SK-N-SH (cell line): Measurements from ENCODE around the gene KRT32. TPM values are rescaled to one million over a fixed set of nuclear protein-coding genes. Genes with fewer than 3 reads are reported as not detected.

Source experiments
- CTCF ChIA-PET: fragments of 300-600, 350-600 bp; formaldehyde crosslinking; extraction: SDS; loops from one replicate; lab custom pipeline; 2021; lab: Yijun Ruan, JAX
- POLR2A ChIA-PET: fragments of 350-600 bp; sonication (Branson Sonifier 250); formaldehyde crosslinking; extraction: SDS; loops from one replicate; lab custom pipeline; 2020; ENCODE audit warnings: antibody characterized with exemption, inconsistent platforms; lab: Yijun Ruan, JAX
- DNase-seq: peaks from one replicate; pipeline ENCODE4 v3.0.0; 2012
- H2AFZ ChIP-seq: fragments of 200-600 bp; sonication (generic); 2 replicates; pipeline ENCODE4 v1.8.1; 2016; ENCODE audit warnings: antibody characterized with exemption, mild to moderate bottlenecking, low read depth
- H3F3A ChIP-seq: fragments of 200-600 bp; sonication (generic); replicated peaks from 2 replicates; pipeline ENCODE3; 2016; ENCODE audit warnings: antibody characterized with exemption, mild to moderate bottlenecking; ENCODE audit not compliant: insufficient read depth
- H3K27ac ChIP-seq, 2 experiments: fragments of 200-500 bp in 1 of 2; fragments of 200-600 bp in 1 of 2; sonication (Bioruptor generic) in 1 of 2; sonication (generic), shearing (Covaris generic) in 1 of 2; 2 replicates each; pipeline versions ENCODE4 v1.5.1 to v1.6.1; 2014 to 2016; ENCODE audit warnings: low read depth in 2 of 2, inconsistent platforms in 1 of 2, low read length in 1 of 2, mild to moderate bottlenecking in 1 of 2, mixed read lengths in 1 of 2
- H3K27me3 ChIP-seq: fragments of 200-600 bp; sonication (generic), shearing (Covaris generic); 2 replicates; pipeline ENCODE4 v1.6.1; 2016; ENCODE audit warnings: mixed run types; ENCODE audit not compliant: insufficient read depth
- H3K36me3 ChIP-seq, 2 experiments: fragments of 200-500 bp in 1 of 2; fragments of 200-600 bp in 1 of 2; sonication (Bioruptor generic) in 1 of 2; sonication (generic) in 1 of 2; replicated peaks in 1 of 2; 2 replicates each; pipeline versions ENCODE3 to v1.5.1; 2014 to 2016; ENCODE audit warnings: low read length in 1 of 2, mild to moderate bottlenecking in 1 of 2; ENCODE audit not compliant: insufficient read depth in 2 of 2, control insufficient read depth in 1 of 2
- H3K4me1 ChIP-seq, 2 experiments: fragments of 200-500 bp in 1 of 2; fragments of 200-600 bp in 1 of 2; sonication (Bioruptor generic) in 1 of 2; sonication (generic), shearing (Covaris generic) in 1 of 2; 2 replicates each; pipeline versions ENCODE4 v1.5.1 to v1.6.1; 2014 to 2016; ENCODE audit warnings: low read depth in 1 of 2, low read length in 1 of 2, mixed run types in 1 of 2; ENCODE audit not compliant: insufficient read depth in 2 of 2, control insufficient read depth in 1 of 2
- H3K4me2 ChIP-seq: fragments of 200-600 bp; sonication (generic), shearing (Covaris generic); 2 replicates; pipeline ENCODE4 v1.6.1; 2017; ENCODE audit warnings: mixed run types
- H3K4me3 ChIP-seq, 2 experiments: fragments of 200-500 bp in 1 of 2; fragments of 200-600 bp in 1 of 2; sonication (Bioruptor generic) in 1 of 2; sonication (generic), shearing (Covaris generic) in 1 of 2; 2 replicates each; pipeline versions ENCODE4 v1.5.1 to v1.8.1; 2014 to 2016; ENCODE audit warnings: low read depth in 2 of 2, inconsistent platforms in 1 of 2, low read length in 1 of 2, mild to moderate bottlenecking in 1 of 2, mixed read lengths in 1 of 2, moderate library complexity in 1 of 2
- H3K79me2 ChIP-seq: fragments of 200-600 bp; sonication (generic); 2 replicates; pipeline ENCODE4 v1.8.1; 2017; ENCODE audit warnings: mild to moderate bottlenecking; ENCODE audit not compliant: insufficient read depth
- H3K9ac ChIP-seq: fragments of 200-600 bp; sonication (generic); 2 replicates; pipeline ENCODE4 v1.6.1; 2017; ENCODE audit warnings: mixed run types
- H3K9me2 ChIP-seq: fragments of 200-600 bp; sonication (generic); 2 replicates; pipeline ENCODE4 v1.6.1; 2017; ENCODE audit warnings: mixed run types
- H3K9me3 ChIP-seq: fragments of 200-600 bp; sonication (generic); 2 replicates; pipeline ENCODE4 v1.6.1; 2017; ENCODE audit warnings: mixed run types, mild to moderate bottlenecking, moderate library complexity
- H4K20me1 ChIP-seq: fragments of 200-600 bp; sonication (generic); 2 replicates; pipeline ENCODE4 v1.6.1; 2017; ENCODE audit warnings: mild to moderate bottlenecking, mixed run types; ENCODE audit not compliant: insufficient read depth
- FOXJ3 ChIP-seq: sonication (generic); formaldehyde crosslinking; IDR thresholded peaks from 2 replicates; pipeline ENCODE4 v1.5.1; 2020; ENCODE audit warnings: mild to moderate bottlenecking, missing genetic modification reagents
- MXI1 ChIP-seq: IDR thresholded peaks from 2 replicates; pipeline ENCODE4 v1.6.1; 2012; ENCODE audit warnings: mild to moderate bottlenecking, low read depth, low read length, improper control_type of control experiment
- NFIC ChIP-seq: IDR thresholded peaks from 2 replicates; pipeline ENCODE4 v1.4.0; 2012; ENCODE audit warnings: borderline replicate concordance
- RXRA ChIP-seq: IDR thresholded peaks from 2 replicates; pipeline ENCODE4 v1.4.0; 2012; ENCODE audit warnings: low read depth, mild to moderate bottlenecking, borderline replicate concordance
- TEAD4 ChIP-seq: IDR thresholded peaks from 2 replicates; pipeline ENCODE4 v1.4.0; 2012; ENCODE audit warnings: mild to moderate bottlenecking, borderline replicate concordance; ENCODE audit not compliant: insufficient read depth
- WGBS: methylation state at CpG from one replicate; pipeline ENCODE4 v1.1.6; 2017; ENCODE audit warnings: low lambda C conversion rate; 5-methylcytosine and 5-hydroxymethylcytosine counted together
- polyA plus RNA-seq, 3 experiments: library from polyadenylated mRNA; depleted of rRNA; stranded (reverse); fragments of >200 nt; gene quantifications; 2 replicates each; pipeline ENCODE4 v1.2.3, GENCODE V29; 2012
- TF ChIP-seq, protein P1 (sequence below): fragments of 150-350 bp; IDR thresholded peaks from 2 replicates; pipeline ENCODE4 v1.6.1; 2017; ENCODE audit warnings: antibody characterized with exemption, low read length, low read depth, borderline replicate concordance
- TF ChIP-seq, protein P2 (sequence below): IDR thresholded peaks from 2 replicates; pipeline ENCODE4; 2012

KRT32 gene
- polyA plus RNA-seq, 1 of the 3 experiments (the other 2 are of a cell fraction): not detected

DNA sequence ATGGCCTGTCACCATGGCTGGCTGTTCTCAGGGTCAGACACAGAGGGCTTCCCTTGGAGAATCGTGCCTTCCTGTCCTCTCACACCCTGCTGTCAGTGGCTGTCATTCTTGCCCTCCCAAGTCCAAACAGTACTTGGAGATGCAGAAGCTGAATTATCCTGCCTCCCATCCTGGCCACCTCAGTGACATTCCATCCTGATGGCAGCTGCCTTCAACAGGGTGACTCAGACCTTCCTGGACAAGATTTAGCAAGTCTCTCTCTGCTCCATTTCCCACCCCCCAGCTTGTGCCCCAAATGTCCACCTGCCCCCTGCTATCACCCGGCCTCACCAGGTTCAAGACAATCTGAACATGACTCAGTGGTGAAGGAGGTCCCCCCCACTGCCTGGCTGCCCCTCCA lies 27.3 kb upstream of the KRT32 start:
- H2AFZ ChIP-seq: no peak overlapping the region
- TF ChIP-seq RXRA (no peak), TEAD4 (no peak)
- H3K27ac ChIP-seq: no peak overlapping the region
- H3K9me2 ChIP-seq: no peaks in the 10 kb centered on the region
- H3K9me3 ChIP-seq: no peaks in the 10 kb centered on the region
- H3K4me1 ChIP-seq: peaks cover 5 to 14% of the 10 kb centered on the region in 2 experiments; a peak in 2 of 4 replicates
- no peak overlapping the region for H3K4me2 ChIP-seq
- H3K4me3 ChIP-seq: no peak overlapping the region
- no peaks in the 10 kb centered on the region for H3K79me2 ChIP-seq
- no peaks in the 10 kb centered on the region for H3K36me3 ChIP-seq
- 53% methylated on average over 2 of the region's 2 CpGs for WGBS
- ChIA-PET POLR2A (no interaction called here), CTCF (interaction anchor here (1.0 to 8.5 kb wide), 6 partner anchors 17 to 168 kb away, joined by 3 to 67 read pairs (median 4); partner anchors contain the start of gene KRT15)
- no peaks in the 10 kb centered on the region for H4K20me1 ChIP-seq
- no peaks in the 10 kb centered on the region for H3F3A ChIP-seq
- no peaks in the 10 kb centered on the region for H3K27me3 ChIP-seq
- H3K9ac ChIP-seq: no peak overlapping the region
- DNase-seq: no peak

DNA sequence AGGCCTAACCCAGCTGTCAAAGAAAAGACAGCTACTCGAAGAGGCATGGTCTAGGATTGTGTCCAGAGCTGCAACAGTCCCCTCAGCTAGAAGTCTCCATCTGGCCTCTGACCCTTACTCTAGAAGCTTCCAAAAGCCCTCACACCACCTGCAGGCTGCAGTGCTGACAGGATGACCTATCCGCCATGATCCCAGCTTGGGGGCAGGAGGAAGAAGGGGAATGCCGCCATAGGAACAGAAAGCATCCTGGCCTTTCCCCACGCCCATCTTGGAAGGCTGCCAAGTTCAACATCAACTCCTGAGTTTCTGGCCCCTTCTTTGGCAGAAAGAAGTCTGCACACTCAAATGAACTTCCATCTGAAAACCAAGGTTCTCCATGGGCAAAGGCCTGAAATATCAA lies 25.6 kb upstream of the KRT32 start:
- H3F3A ChIP-seq: no peaks in the 10 kb centered on the region
- H3K9me3 ChIP-seq: no peaks in the 10 kb centered on the region
- no peaks in the 10 kb centered on the region for H3K36me3 ChIP-seq
- no peak overlapping the region for H3K4me3 ChIP-seq
- no peak overlapping the region for H2AFZ ChIP-seq
- POLR2A ChIA-PET: no interaction called here
- H3K9ac ChIP-seq: no peak overlapping the region
- WGBS: 62% methylated on average over 3 of the region's 4 CpGs
- TF ChIP-seq, protein P1, sequence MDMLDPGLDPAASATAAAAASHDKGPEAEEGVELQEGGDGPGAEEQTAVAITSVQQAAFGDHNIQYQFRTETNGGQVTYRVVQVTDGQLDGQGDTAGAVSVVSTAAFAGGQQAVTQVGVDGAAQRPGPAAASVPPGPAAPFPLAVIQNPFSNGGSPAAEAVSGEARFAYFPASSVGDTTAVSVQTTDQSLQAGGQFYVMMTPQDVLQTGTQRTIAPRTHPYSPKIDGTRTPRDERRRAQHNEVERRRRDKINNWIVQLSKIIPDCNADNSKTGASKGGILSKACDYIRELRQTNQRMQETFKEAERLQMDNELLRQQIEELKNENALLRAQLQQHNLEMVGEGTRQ: no peak
- TF ChIP-seq NFIC (peak; percentile 57; the same call in 1 of the 2 replicates), MXI1 (no peak)
- TF ChIP-seq, all 33 proteins: peak for 1
- peak; percentile 50 for DNase-seq
- peaks cover 5 to 14% of the 10 kb centered on the region in 2 experiments; a peak in 2 of 4 replicates for H3K4me1 ChIP-seq
- H3K9me2 ChIP-seq: no peaks in the 10 kb centered on the region
- CTCF ChIA-PET: interaction anchor here (0.9 to 8.5 kb wide), 2 partner anchors 8 to 57 kb away, joined by 3 to 67 read pairs; no protein-coding TSS in a partner anchor
- no peaks in the 10 kb centered on the region for H3K27me3 ChIP-seq
- H3K4me2 ChIP-seq: peak overlapping the region; percentile 19; the same call in 1 of the 2 replicates
- H3K27ac ChIP-seq: no peak overlapping the region
- no peaks in the 10 kb centered on the region for H3K79me2 ChIP-seq
- no peaks in the 10 kb centered on the region for H4K20me1 ChIP-seq

DNA sequence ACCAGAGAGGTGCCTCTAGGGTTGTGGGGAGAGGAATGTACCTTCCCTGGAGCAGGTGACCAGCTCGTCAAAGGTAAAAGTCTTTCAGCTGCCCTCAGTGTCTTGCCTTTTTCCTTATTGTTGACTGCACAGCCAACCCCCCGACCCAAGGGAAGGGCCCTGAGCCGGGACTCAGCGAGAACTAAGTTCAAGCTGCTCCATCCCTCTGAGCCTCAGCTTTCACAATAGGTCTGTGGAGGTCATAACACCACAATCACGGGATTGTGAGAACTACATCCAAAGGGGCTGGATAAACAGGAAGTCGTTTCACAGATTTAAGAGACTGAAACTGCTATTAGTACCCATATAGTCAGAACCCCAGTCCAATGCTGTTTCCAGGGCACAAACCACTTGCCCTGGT lies 25.2 kb upstream of the KRT32 start:
- ChIA-PET CTCF (interaction anchor here (8.5 kb wide), 1 partner anchor 57 kb away, joined by 67 read pairs; no protein-coding TSS in a partner anchor), POLR2A (no interaction called here)
- Histone ChIP-seq H3K36me3 (no peaks in the 10 kb centered on the region), H3K79me2 (no peaks in the 10 kb centered on the region), H3K9ac (no peak overlapping the region), H3K4me1 (peaks cover 5 to 14% of the 10 kb centered on the region in 2 experiments; a peak in 2 of 4 replicates), H2AFZ (no peak overlapping the region), H3K9me3 (no peaks in the 10 kb centered on the region), H3K4me3 (no peak overlapping the region), H3K4me2 (no peak overlapping the region), H3K9me2 (no peaks in the 10 kb centered on the region), H3K27me3 (no peaks in the 10 kb centered on the region), H3F3A (no peaks in the 10 kb centered on the region), H4K20me1 (no peaks in the 10 kb centered on the region), H3K27ac (no peak overlapping the region)
- 91% methylated on average over 5 of the region's 6 CpGs for WGBS
- DNase-seq: no peak
- TF ChIP-seq, protein P2, sequence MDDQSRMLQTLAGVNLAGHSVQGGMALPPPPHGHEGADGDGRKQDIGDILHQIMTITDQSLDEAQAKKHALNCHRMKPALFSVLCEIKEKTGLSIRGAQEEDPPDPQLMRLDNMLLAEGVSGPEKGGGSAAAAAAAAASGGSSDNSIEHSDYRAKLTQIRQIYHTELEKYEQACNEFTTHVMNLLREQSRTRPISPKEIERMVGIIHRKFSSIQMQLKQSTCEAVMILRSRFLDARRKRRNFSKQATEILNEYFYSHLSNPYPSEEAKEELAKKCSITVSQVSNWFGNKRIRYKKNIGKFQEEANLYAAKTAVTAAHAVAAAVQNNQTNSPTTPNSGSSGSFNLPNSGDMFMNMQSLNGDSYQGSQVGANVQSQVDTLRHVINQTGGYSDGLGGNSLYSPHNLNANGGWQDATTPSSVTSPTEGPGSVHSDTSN: no peak
- no peak for TF ChIP-seq FOXJ3 (CRISPR knock-in tag)
